HepG2 (cell line): ENCODE data around the gene GNG7. TPM values are rescaled to one million over a fixed set of nuclear protein-coding genes. Genes with fewer than 3 reads are reported as not detected.
A peak's percentile ranks its signal among the peaks of the same experiment; 100 is the strongest.

Source experiments
- ARID4A ChIP-seq: sonication (generic); formaldehyde crosslinking; IDR thresholded peaks from 2 replicates; pipeline ENCODE4 v1.5.0; 2020; ENCODE audit warnings: mild to moderate bottlenecking, missing genetic modification reagents, borderline replicate concordance
- CEBPG ChIP-seq: IDR thresholded peaks from 2 replicates; pipeline ENCODE4 v1.6.1; 2016
- KDM5B ChIP-seq: sonication (generic); formaldehyde crosslinking; IDR thresholded peaks from 2 replicates; pipeline ENCODE4 v1.4.0; 2020; ENCODE audit warnings: missing genetic modification reagents, mild to moderate bottlenecking, borderline replicate concordance
- KLF15 ChIP-seq: sonication (generic); formaldehyde crosslinking; IDR thresholded peaks from 2 replicates; pipeline ENCODE4 v1.8.1; 2023; ENCODE audit warnings: borderline replicate concordance, mild to moderate bottlenecking, inconsistent platforms, missing genetic modification reagents, mixed read lengths
- MAFF ChIP-seq: IDR thresholded peaks from 2 replicates; pipeline ENCODE4 v1.6.1; 2011; ENCODE audit warnings: low read depth, low read length, improper control_type of control experiment
- NR2F1 ChIP-seq, 2 experiments: fragments of 450-650 bp in 1 of 2; formaldehyde crosslinking in 1 of 2; IDR thresholded peaks; 2 replicates each; pipeline versions ENCODE4 v1.5.0 to v1.6.1; 2016 to 2020; ENCODE audit warnings: mild to moderate bottlenecking in 1 of 2, missing compliant biosample characterization in 1 of 2, missing genetic modification reagents in 1 of 2, moderate library complexity in 1 of 2
- SP4 ChIP-seq: sonication (generic); formaldehyde crosslinking; IDR thresholded peaks from 2 replicates; pipeline ENCODE4 v1.8.1; 2023; ENCODE audit warnings: mild to moderate bottlenecking, missing genetic modification reagents
- TBX3 ChIP-seq: fragments of 450-650 bp; IDR thresholded peaks from 2 replicates; pipeline ENCODE4 v1.6.1; 2017; ENCODE audit warnings: antibody characterized with exemption, mild to moderate bottlenecking, inconsistent platforms, borderline replicate concordance
- THAP8 ChIP-seq: sonication (generic); formaldehyde crosslinking; IDR thresholded peaks from 2 replicates; pipeline ENCODE4 v1.5.1; 2020; ENCODE audit warnings: missing genetic modification reagents, mild to moderate bottlenecking, borderline replicate concordance
- TRAFD1 ChIP-seq: sonication (generic); formaldehyde crosslinking; IDR thresholded peaks from 2 replicates; pipeline ENCODE4 v1.5.1; 2020; ENCODE audit warnings: missing genetic modification reagents, mild to moderate bottlenecking, borderline replicate concordance
- ZFP1 ChIP-seq: IDR thresholded peaks from 2 replicates; pipeline ENCODE4 v1.6.1; 2016
- ZNF20 ChIP-seq: sonication (generic); formaldehyde crosslinking; IDR thresholded peaks from 2 replicates; pipeline ENCODE4 v1.4.0; 2020; ENCODE audit warnings: mild to moderate bottlenecking, moderate library complexity, missing genetic modification reagents
- ZNF33B ChIP-seq: sonication (generic); formaldehyde crosslinking; IDR thresholded peaks from 2 replicates; pipeline ENCODE4 v1.5.1; 2020; ENCODE audit warnings: mild to moderate bottlenecking, missing genetic modification reagents
- ZNF367 ChIP-seq: sonication (generic); formaldehyde crosslinking; IDR thresholded peaks from 2 replicates; pipeline ENCODE4 v1.4.0; 2020; ENCODE audit warnings: missing genetic modification reagents, borderline replicate concordance
- ZNF382 ChIP-seq: sonication (generic); formaldehyde crosslinking; IDR thresholded peaks from 2 replicates; pipeline ENCODE4 v1.5.0; 2020; ENCODE audit warnings: missing genetic modification reagents, mild to moderate bottlenecking, borderline replicate concordance
- ZNF615 ChIP-seq: sonication (generic); formaldehyde crosslinking; IDR thresholded peaks from 2 replicates; pipeline ENCODE4 v1.5.0; 2020; ENCODE audit warnings: mild to moderate bottlenecking, missing genetic modification reagents, borderline replicate concordance
- ZNF770 ChIP-seq: sonication (generic); formaldehyde crosslinking; IDR thresholded peaks from 2 replicates; pipeline ENCODE4 v1.5.0; 2020; ENCODE audit warnings: mild to moderate bottlenecking, missing genetic modification reagents
- polyA plus RNA-seq, 8 experiments: library from polyadenylated mRNA; depleted of rRNA in 3 of 8; stranded (reverse) in 7 of 8; unstranded in 1 of 8; fragments of >200 nt; fragmentation: Illumina TruSeq in 4 of 8; extraction: Trizol in 4 of 8; gene quantifications; 2 replicates each; pipeline versions ENCODE4 v1.2.1 to v1.2.3, GENCODE V29; 2011 to 2016; ENCODE audit warnings: low read depth in 4 of 8, missing spikeins in 1 of 8, mixed read lengths in 1 of 8; ENCODE audit not compliant: insufficient read depth in 1 of 8
- total RNA-seq, 5 experiments: library from RNA; depleted of rRNA; stranded (reverse); fragments of >200 nt; fragmentation: Illumina TruSeq; extraction: Trizol; gene quantifications; 2 replicates each; pipeline ENCODE4 v1.2.3, GENCODE V29; 2016; ENCODE audit warnings: low read depth in 1 of 5

Gene GNG7
- total and polyA plus RNA-seq, 2 of the 13 experiments (the other 11 are each of a cell fraction or from before 2014, with no cell fraction given) = 1.4 to 3.3 TPM

GRCh38 chr19:2540646-2541454 lies 161.6 kb downstream of the GNG7 start (continued):
- no peak; the same call in 1 of the 2 replicates for TF ChIP-seq KDM5B (CRISPR knock-in tag)
- TF ChIP-seq KLF15 (CRISPR knock-in tag) = no peak
- peak; percentile 81; the same call in 1 of the 2 replicates for TF ChIP-seq ARID4A (CRISPR knock-in tag)
- TF ChIP-seq ZNF615 (CRISPR knock-in tag) = no peak
- TF ChIP-seq ZNF33B = no peak
- TF ChIP-seq SP4 (CRISPR knock-in tag) = peak; percentile 62; the same call in 1 of the 2 replicates
- TF ChIP-seq ZNF367 (CRISPR knock-in tag) = no peak
- no peak for TF ChIP-seq ZNF20 (CRISPR knock-in tag)
- peak; percentile 68 for TF ChIP-seq ZNF770
- peak; percentile 56; the same call in 1 of the 2 replicates for TF ChIP-seq ZFP1 (CRISPR knock-in tag)
- no peak for TF ChIP-seq THAP8
- peak; percentile 63; the same call in 1 of the 2 replicates for TF ChIP-seq TBX3
- TF ChIP-seq TRAFD1 = no peak
- no peak for TF ChIP-seq CEBPG (CRISPR knock-in tag)
- TF ChIP-seq NR2F1 (CRISPR knock-in tag; IDR thresholded peaks at IDR 0.05) = peak in 1 of 2 experiments; percentile 61; a peak in 1 of 4 replicates
- no peak for TF ChIP-seq ZNF382 (CRISPR knock-in tag)
- no peak for TF ChIP-seq MAFF
